OCI-LY3 (cell line): Measurements from ENCODE around the gene EOGT.

Experiments
- H2AFZ ChIP-seq: fragments of 200-600, 300-600 bp; shearing (Covaris generic); 2 replicates; pipeline ENCODE4 v1.6.0; 2014; ENCODE audit warnings: antibody characterized with exemption, low read depth, low read length
- H3K27ac ChIP-seq: fragments of 200-600, 300-600 bp; sonication (generic); 2 replicates; pipeline ENCODE4 v1.5.1; 2014; ENCODE audit warnings: mild to moderate bottlenecking, low read length, moderate library complexity, mixed read lengths
- H3K27me3 ChIP-seq: fragments of 200-600, 300-600 bp; sonication (generic); 2 replicates; pipeline ENCODE4 v1.6.1; 2014; ENCODE audit warnings: low read depth, low read length, mixed read lengths
- H3K36me3 ChIP-seq: fragments of 200-600, 300-600 bp; sonication (generic); replicated peaks from 2 replicates; pipeline ENCODE3; 2014; ENCODE audit warnings: low read depth, low read length, mixed read lengths
- H3K4me1 ChIP-seq: fragments of 300-600, 200-600 bp; sonication (generic); 2 replicates; pipeline ENCODE4 v1.6.1; 2014; ENCODE audit warnings: low read length, mixed read lengths
- H3K4me2 ChIP-seq: fragments of 200-600, 300-600 bp; sonication (generic); 2 replicates; pipeline ENCODE4 v1.6.1; 2014; ENCODE audit warnings: low read length, mixed read lengths
- H3K4me3 ChIP-seq: fragments of 300-600, 200-600 bp; sonication (generic); 2 replicates; pipeline ENCODE4 v1.5.1; 2014; ENCODE audit warnings: antibody characterized with exemption, mild to moderate bottlenecking, low read length, moderate library complexity
- H3K79me2 ChIP-seq: fragments of 300-600, 200-600 bp; shearing (Covaris generic); 2 replicates; pipeline ENCODE4 v1.6.1; 2014; ENCODE audit warnings: mild to moderate bottlenecking, low read length, mixed read lengths
- H3K9ac ChIP-seq: fragments of 300-600, 200-600 bp; shearing (Covaris generic); 2 replicates; pipeline ENCODE4 v1.6.0; 2014; ENCODE audit warnings: mild to moderate bottlenecking, low read length, moderate library complexity
- H3K9me3 ChIP-seq: fragments of 200-600, 300-600 bp; shearing (Covaris generic); 2 replicates; pipeline ENCODE4 v1.6.1; 2014; ENCODE audit warnings: low read length, mixed read lengths; ENCODE audit not compliant: insufficient read depth
- H4K20me1 ChIP-seq: fragments of 200-600, 300-600 bp; sonication (generic); 2 replicates; pipeline ENCODE4 v1.6.1; 2016; ENCODE audit warnings: low read length, mixed read lengths; ENCODE audit not compliant: insufficient read depth
- EZH2phosphoT487 ChIP-seq: fragments of 200-600 bp; shearing (Covaris generic); IDR thresholded peaks from 2 replicates; pipeline ENCODE4 v1.6.1; 2018; ENCODE audit warnings: antibody characterized with exemption, mixed run types, low read depth
- TF ChIP-seq, protein P1 (sequence below): fragments of 200-600, 300-600 bp; sonication (generic); IDR thresholded peaks from 2 replicates; pipeline ENCODE4 v1.5.1; 2014; ENCODE audit warnings: antibody characterized with exemption, low read length, low read depth

Gene EOGT

GRCh38 chr3:69013253-69014021 is at the start of gene EOGT:
Gene EOGT (minus strand): TSS chr3:69013684. CDS start chr3:69009846, 3,838 bp downstream.
- Histone ChIP-seq H3K9me3 (no peaks in the 10 kb centered on the region), H4K20me1 (no peaks in the 10 kb centered on the region), H2AFZ (peak within 1 kb of the TSS; percentile 92), H3K4me2 (peak within 1 kb of the TSS; percentile 87), H3K36me3 (peaks cover 9% of the 10 kb centered on the region), H3K27ac (peak within 1 kb of the TSS; percentile 43), H3K4me1 (peaks cover 14% of the 10 kb centered on the region), H3K79me2 (peaks cover 4% of the 10 kb centered on the region; the same call in 1 of the 2 replicates), H3K9ac (peak within 1 kb of the TSS; percentile 90), H3K27me3 (no peaks in the 10 kb centered on the region), H3K4me3 (peak within 1 kb of the TSS; percentile 87)
- TF ChIP-seq, protein P1, sequence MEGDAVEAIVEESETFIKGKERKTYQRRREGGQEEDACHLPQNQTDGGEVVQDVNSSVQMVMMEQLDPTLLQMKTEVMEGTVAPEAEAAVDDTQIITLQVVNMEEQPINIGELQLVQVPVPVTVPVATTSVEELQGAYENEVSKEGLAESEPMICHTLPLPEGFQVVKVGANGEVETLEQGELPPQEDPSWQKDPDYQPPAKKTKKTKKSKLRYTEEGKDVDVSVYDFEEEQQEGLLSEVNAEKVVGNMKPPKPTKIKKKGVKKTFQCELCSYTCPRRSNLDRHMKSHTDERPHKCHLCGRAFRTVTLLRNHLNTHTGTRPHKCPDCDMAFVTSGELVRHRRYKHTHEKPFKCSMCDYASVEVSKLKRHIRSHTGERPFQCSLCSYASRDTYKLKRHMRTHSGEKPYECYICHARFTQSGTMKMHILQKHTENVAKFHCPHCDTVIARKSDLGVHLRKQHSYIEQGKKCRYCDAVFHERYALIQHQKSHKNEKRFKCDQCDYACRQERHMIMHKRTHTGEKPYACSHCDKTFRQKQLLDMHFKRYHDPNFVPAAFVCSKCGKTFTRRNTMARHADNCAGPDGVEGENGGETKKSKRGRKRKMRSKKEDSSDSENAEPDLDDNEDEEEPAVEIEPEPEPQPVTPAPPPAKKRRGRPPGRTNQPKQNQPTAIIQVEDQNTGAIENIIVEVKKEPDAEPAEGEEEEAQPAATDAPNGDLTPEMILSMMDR: peak; percentile 66
- no peak for TF ChIP-seq EZH2phosphoT487

DNA sequence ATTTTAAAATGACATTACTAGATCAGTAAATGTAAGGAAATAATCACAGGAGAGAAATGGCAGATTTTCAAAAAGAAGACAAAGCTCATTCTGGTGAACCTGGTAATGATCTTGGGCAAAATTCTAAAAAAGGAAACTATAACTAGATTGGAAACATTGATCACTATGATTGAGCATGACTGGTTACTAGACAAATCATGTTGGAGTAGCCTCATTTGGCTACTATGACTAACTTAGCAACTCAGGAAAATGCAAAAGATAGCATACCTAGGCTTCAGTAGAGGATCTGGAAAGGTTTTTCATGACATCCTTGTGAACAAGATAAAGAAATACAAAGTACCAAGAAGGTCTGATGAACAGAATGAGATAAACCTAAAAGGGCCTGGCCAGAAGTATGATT is 46.2 kb upstream of the EOGT start:
- Histone ChIP-seq H3K4me2 (no peak overlapping the region), H3K36me3 (peaks cover 62% of the 10 kb centered on the region), H3K9me3 (no peaks in the 10 kb centered on the region), H3K4me1 (peaks cover 13% of the 10 kb centered on the region), H3K79me2 (no peaks in the 10 kb centered on the region), H4K20me1 (no peaks in the 10 kb centered on the region), H2AFZ (no peak overlapping the region), H3K27ac (no peak overlapping the region), H3K27me3 (no peaks in the 10 kb centered on the region), H3K9ac (no peak overlapping the region), H3K4me3 (no peak overlapping the region)
- TF ChIP-seq EZH2phosphoT487: no peak
- TF ChIP-seq, protein P1: no peak

DNA sequence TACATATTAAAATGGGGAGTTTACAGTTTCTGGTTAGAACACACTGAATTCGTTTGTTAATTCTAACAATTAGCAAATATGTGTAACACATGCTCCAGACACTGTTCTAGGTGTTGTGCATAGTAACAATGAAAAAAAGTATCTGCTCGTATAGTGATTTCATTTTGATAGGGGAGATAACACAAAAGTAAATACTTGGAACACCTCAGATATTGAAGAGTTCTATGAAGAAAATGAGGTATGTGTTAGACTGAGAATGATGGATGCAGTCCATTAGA is 45.4 kb upstream of the EOGT start:
- Histone ChIP-seq H3K27me3 (no peaks in the 10 kb centered on the region), H3K4me1 (peaks cover 13% of the 10 kb centered on the region), H3K4me3 (no peak overlapping the region), H3K4me2 (peak overlapping the region; percentile 35), H3K79me2 (no peaks in the 10 kb centered on the region), H3K9ac (no peak overlapping the region; the same call in 1 of the 2 replicates), H3K9me3 (no peaks in the 10 kb centered on the region), H2AFZ (no peak overlapping the region), H4K20me1 (no peaks in the 10 kb centered on the region), H3K27ac (peak overlapping the region; percentile 59), H3K36me3 (peaks cover 61% of the 10 kb centered on the region)
- TF ChIP-seq, protein P1: no peak
- TF ChIP-seq EZH2phosphoT487: no peak

- peak overlapping the region; percentile 59 for H3K27ac ChIP-seq
- no peak overlapping the region for H2AFZ ChIP-seq
- H3K4me3 ChIP-seq: no peak overlapping the region
- TF ChIP-seq EZH2phosphoT487: no peak
- TF ChIP-seq, protein P1: no peak
- H3K36me3 ChIP-seq: peaks cover 65% of the 10 kb centered on the region
- H3K27me3 ChIP-seq: no peaks in the 10 kb centered on the region
- no peaks in the 10 kb centered on the region for H4K20me1 ChIP-seq
- H3K9me3 ChIP-seq: no peaks in the 10 kb centered on the region
- no peak overlapping the region; the same call in 1 of the 2 replicates for H3K9ac ChIP-seq
- no peaks in the 10 kb centered on the region for H3K79me2 ChIP-seq
- H3K4me1 ChIP-seq: peaks cover 13% of the 10 kb centered on the region
- H3K4me2 ChIP-seq: peak overlapping the region; percentile 35
Measured at GRCh38 chr3:69058180-69058946, 44.9 kb upstream of the EOGT start.
